GM18511 (cell line): ENCODE data around the gene AADAC.
"Not testable (repeated sequence)": the region's sequence is repeated elsewhere in the genome, so short reads cannot be mapped to it uniquely, and the experiment has no call there.

Experiments used
- ATAC-seq: cut with Tn5 transposase; IDR thresholded peaks from one replicate; pipeline ENCODE4 v1.9.1; 2021; ENCODE audit warnings: mild to moderate bottlenecking, moderate library complexity; ENCODE audit not compliant: unreplicated experiment

AADAC gene

DNA sequence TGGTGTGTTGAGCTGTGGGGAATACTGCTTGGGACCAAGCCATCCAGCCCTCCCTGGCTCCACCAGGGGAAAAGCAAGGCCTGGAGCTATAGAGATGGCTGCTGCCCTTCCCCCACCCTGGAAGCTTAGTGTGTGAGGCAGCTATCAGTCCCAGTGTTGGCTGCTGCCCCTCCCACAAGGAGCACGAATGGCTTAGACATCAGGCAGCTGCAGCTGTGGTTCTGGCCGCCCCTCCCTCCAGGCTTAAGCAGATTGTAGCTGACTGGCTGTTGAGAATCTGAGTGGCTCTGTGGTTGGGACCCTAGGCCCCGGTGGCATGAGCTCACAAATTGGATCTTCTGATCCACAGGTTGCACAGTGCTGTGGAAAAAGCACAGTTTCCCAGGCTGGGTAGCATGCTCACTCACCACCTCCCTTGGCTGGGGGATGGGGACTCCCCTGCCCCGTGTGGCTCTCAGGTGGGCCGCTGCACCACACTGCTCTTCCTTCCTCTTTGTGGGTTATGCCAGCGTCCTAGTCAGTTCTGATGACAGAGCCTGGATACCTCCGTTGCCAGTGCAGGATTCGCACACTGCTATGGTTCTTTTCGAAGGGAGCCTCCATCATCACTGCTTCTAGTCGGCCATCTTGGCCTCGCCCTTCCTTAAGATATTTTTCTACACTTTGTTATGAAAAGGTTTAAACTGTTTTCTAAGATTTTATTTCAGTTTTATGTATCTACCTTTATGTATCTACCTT is 38.3 kb downstream of the AADAC start:
- no peak for ATAC-seq

DNA sequence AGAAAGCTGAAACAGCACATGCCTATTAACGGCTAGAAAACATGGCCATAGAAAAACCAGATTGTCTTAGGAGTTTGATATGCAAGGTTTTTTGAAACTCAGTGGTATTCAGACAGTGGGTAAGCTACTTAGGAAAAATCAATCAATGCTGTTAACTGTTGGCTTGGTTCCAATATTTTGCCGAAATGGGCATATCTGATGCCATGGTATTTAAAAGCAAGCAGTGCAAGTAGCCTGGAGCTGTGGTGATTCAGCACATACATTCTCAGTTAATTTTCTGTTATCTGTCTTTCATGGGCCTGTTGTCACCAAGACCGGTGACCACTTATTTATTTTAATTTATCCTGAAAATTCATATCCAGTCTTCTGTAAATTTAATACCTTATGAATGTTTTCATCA is 42.2 kb downstream of the AADAC start:
- ATAC-seq = no peak

DNA sequence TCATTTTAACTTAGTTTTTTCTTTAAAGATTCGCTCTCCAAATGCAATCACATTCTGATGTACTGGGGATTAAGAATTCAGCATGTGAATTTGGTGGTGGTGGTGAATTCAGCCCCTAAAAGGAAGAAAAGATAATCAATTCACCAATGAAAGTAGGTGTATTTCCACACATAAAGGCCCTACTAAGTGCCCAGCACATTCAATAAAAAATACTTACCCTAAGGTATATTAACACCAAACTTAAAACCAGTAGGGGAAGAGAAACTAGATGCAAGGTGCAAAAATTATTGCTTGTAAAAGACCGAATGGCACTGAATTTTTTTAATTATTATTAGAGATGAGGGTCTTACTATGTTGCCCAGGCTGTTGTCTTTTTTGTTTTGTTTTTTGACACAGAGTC is 42.7 kb downstream of the AADAC start:
- ATAC-seq = no peak

DNA sequence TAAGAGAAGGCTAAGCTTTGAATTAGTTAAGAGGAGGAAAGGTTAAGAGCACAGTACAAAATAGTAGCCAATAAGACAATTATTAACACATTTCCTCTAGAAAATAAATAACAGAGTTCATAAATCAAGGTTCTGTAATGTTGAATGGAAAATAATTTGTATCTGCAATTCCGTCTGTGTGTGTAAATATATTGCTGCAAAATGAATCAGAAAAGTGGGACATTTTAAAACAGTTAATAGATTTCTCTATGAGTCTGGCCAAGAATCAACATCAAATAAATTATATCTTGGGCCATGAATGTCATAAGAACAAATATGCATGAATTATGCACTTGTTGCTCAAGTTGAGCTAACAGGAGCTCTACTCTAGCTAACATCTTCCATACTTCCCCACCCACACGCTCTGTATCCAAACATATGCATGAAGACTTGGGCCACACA is 45.3 kb downstream of the AADAC start:
- no peak for ATAC-seq

DNA sequence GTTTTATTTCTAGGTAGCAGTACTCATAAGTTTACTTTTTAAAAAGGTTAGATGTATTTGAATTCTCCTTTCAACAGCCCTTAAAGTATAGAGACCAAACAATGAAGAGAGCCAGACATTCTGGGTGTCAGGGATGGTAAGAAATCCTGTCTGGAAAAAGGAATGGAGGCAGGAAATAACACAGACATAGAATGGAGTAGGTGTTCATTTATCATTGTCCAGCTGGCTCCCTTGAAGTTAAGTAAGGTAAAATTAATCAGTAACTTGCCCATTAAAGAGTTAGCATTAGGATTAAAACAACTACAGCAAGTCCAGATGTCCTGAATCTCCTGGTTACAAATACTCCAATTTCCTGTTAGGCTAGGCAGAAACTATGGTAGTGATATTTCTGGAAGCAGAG is 46.0 kb downstream of the AADAC start:
- no peak for ATAC-seq

DNA sequence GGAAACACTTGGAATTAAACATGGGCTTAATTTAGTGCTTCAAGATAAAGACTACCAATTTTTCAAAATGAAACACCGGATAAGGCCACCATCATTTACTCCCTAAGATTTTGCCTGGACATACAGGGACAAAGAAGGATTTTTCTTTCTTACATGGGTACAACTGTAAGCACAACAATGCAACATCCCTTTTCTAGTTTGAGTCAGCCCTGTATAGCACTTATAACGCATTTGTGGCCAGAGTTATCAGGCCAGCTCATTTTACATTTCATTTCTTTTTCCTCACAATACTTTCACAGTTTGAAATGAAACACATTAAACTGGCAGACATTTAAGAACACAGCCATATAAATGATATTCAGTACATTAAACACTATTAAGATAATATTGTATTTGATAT is 49.7 kb downstream of the AADAC start:
- ATAC-seq = no peak

DNA sequence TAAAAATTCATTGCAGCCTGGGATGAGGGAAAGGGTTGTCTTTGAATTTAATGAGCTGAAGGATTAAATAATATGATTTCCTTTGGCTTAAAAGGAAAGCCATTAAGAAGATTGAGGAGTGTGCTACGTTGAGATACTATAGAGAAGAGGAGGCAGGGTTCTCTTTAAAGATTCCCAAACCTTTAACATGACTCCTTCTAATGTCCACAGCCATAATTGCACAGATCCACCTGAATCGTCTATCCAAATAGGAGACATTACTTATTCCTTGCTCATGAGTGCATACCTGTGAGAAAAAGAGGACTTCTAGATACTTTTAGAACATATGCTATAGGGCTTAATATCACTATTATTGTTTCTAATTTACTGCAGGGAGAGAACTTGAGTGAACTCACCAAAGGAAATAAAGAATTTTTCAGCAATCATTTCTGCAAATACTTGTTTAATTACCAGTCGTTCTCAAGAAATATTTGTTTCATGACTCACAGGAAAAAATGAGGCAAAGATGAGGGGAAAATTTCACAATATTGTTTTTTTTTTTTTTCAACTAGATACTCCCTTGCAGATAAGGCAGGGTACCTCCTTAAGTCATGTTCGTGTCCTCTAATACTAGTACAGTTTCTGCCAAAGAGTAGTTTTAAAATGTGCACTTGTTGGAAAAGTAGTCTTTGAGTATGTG is 50.6 kb downstream of the AADAC start:
- no peak for ATAC-seq

DNA sequence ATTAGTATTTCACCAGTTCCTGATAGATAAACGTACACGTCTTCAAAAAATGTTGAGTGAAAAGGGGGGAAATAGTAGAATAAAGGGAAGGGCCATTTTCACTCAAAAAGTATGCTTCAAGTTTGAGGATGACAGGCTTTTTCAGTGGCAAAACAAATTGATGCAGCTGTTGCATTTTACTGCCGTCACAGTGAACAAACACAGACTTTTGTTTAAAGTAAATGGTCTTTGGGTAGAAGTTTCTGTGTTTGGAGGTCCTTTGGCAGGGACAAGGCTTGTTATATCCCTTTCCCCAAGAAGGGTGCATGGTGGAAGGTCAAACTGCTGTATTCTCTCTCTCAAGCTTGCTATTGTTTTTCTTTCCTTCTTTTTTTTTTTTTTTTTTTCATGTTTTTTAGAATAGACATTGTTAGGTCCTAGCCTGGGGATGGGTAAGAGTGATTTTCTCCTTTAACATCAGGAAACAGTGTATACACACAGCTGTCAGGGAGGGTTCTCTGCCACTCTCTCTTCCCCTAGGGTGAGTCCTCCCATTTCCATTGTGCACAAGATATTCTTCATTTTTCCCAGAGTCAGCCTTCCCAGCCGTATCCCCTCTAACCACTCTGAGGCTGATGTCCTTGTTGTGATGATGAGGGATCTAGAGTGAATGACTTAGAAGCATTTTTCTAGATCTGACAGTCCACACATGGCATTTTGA is 52.9 kb downstream of the AADAC start:
- ATAC-seq = no peak

DNA sequence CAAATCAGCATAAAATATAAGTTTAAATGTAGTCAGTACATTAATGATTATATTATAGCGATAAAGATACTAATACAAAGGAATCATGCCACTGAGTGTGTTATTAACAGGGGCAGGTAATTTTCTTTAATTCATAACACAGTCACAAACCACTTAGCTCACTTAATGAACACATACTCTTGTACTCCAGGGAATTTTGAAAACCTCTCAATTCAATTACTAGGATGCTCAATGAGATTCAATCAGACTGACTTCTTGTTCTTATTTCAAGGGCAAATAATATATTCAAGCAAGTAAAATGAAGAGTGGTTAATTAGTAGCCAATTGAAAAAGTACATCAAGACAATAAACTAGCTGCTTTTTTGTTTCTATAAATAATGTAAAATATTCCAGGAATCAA is 53.8 kb downstream of the AADAC start:
- no peak for ATAC-seq

DNA sequence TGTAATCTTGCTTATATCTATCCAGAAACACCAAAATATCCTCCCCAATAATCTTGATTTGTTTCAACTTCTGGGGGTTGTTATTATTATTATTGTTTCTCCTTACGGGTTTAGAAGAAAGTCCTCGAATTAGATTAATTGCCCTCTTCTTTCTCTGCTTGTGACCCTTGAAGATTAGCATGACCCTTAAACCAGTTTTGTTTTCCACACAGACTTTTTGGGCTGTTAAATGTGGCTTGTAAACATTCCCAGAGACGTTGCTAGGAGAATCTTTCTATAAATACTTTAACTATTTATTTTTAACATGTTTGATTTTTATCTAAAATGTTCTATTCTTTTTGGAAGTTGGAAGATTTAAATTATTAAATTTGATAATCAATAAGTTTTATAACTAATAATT is 55.3 kb downstream of the AADAC start:
- ATAC-seq = no peak

DNA sequence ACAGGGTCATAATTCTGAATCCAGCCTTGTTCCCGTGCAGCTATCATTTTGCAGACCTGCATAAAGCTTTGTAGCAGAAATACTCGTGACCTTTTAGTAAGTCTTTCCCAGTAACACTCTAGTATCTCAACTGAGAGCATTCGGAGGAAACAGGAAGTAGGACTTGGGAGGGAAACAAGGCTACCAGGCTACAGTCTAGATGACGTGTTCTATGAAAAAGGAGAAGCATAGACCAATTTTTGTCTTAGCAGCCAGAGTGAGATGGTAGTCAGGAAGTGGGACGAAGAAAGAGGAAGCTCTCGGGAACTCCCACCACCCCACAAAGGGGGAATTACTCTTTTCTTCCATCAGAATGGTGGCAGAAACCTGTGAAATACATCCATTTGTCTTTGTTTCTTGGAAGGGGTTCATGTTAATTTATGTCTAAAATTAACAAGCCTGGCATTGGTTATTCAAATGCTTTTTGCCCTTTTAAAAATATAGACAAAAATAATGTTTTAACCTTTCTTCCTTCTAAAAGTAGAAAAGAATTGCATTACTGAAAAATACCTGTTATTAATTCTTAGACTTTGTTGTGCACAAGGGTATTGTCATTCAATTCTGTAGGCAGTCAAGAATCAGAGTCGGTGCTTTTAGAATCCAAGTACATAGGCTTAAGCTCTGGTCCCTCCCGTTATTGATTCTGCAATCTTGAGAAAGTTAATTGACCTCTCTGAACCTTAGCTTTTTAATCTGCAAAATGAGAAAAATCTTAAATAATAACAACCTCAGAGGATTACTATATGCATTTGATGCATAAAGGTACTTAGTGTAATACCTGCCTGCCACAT is 57.9 kb downstream of the AADAC start:
- peak; percentile 78 for ATAC-seq

DNA sequence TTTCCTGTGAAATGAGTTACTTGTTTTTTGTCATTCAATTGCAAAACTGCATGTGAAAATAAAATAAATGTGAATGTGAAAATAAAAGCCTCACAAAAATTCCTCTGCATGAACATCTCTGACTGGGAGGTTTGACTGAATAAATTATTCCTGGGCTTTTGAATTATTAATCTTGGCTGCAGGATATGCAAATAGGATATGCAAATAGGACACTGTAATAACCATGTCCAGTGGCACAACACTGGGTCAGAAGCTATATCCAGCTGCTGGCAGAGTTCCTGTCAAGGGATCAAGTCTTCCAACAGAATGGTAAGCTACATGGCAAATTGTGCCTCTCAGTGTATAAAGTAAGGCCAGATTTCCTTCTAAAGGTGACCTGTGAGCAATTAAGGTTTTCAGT is 59.5 kb downstream of the AADAC start, which contains the start of gene SUCNR1:
Gene SUCNR1 (plus strand): TSS at position 246 of the 400 bp plus-strand sequence. CDS start 6,250 bp downstream, outside the sequence.
- ATAC-seq = no peak

DNA sequence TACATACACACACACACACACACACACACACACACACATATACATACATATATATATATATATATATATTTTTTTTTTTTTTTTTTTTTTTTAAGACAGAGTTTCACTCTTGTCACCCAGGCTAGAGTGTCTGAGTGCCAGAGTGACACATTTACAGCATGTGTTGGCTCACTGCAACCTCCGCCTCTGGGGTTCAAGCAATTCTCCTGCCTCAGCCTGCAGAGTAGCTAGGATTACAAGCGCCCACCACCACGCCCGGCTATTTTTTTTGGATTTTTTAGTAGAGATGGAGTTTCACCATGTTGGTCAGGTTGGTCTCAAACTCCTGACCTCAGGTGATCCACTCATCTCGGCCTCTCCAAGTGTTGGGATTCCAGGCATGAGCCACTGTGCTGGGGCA is 60.2 kb downstream of the AADAC start:
- ATAC-seq = not testable (repeated sequence)

DNA sequence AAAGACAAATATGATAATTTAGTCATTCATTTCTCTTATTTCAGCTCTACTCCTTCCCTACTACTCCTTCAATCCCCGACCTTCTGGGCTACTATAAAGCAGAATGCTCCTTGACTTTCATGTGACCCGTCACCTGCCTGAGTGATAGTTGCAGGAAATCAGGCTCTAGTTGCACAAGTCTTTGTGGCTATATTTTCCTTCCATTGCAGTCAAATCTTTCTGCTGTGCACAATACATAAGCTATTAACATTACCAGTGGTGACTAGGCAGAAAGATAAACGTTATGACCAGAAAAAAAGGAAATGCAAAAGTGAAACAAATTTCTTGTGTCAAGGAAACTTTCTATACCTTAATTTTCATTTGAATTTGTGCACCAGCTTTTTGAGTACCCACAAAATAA is 61.8 kb downstream of the AADAC start:
- ATAC-seq = peak; percentile 76

DNA sequence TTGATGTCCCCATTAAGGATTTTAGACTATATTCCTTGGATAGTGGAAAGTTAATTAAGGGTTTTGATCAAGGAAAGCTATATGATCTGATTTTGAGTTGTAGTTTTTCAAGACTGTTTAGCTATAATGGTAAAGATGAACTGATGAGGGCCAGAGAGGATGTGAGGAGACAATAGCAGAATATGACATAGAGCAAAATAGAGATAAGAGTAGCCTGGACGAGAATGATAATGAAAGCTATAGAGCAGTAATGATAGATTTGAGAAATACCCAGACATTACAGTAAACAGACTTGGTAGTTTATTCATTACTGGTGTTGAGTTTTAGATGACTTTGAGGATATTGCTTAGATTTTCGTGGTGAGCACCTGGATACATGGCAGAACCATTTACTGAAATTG is 63.4 kb downstream of the AADAC start:
- ATAC-seq = no peak
